Fibroblast of the aortic adventitia (primary cell): ENCODE results near the gene RNPS1. TPM values are rescaled to one million over a fixed set of nuclear protein-coding genes. Genes with fewer than 3 reads are reported as not detected.

Source experiments
- DNase-seq: peaks from one replicate; pipeline ENCODE4 v3.0.0-alpha.2; 2010; ENCODE audit warnings: low read depth
- H3K4me3 ChIP-seq: 2 replicates; pipeline ENCODE4 v1.5.1; 2011; ENCODE audit warnings: low read depth, mild to moderate bottlenecking, control low read depth, low read length, moderate library complexity
- total RNA-seq: library from RNA; depleted of rRNA; stranded (reverse); fragments of >200 nt; gene quantifications from 2 replicates; pipeline ENCODE4 v1.2.3, GENCODE V29; 2012; ENCODE audit warnings: low replicate concordance
- TF ChIP-seq, protein P1 (sequence below): IDR thresholded peaks from 2 replicates; pipeline ENCODE4 v1.5.1; 2011; ENCODE audit warnings: mild to moderate bottlenecking, low read length, control low read depth, inconsistent platforms; ENCODE audit not compliant: insufficient read depth

The RNPS1 gene
- total RNA-seq, 1 donor, result 94.7 TPM

DNA sequence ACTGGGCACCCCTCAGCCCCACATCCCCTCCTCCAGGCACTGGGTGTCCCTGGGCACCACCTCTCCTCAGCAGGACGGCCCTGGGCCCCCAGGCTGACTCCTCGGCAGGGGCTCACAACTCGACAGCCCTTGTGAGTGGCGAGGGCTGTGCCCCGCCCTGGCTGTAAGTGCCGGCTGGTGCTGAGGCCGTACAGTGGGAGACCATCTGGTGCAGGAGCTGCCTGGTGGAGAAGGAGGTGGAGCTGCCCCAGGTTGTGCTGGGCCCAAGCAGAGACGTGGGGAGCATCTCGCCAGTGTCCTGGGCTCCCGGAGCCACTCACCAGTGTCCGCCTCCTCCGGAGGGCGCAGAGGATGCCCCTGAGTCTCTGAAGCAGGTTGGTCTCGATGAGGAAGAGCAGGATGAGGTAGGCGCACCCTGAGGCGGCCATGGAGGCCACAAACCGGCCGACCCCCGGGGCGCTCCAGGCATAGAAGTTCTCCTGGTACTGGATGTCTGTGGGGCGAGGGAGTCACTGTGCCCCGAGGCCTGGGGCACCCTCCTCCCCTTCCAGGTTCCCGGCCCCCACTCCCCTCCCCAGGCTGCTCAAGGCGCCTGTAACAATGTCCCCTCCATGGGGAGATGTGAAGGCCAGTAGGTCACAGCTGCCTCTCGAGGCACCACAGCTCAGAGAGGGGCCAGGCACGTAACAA lies 15.1 kb upstream of the RNPS1 start:
- no peak overlapping the region for H3K4me3 ChIP-seq
- no peak for DNase-seq
- TF ChIP-seq, protein P1, sequence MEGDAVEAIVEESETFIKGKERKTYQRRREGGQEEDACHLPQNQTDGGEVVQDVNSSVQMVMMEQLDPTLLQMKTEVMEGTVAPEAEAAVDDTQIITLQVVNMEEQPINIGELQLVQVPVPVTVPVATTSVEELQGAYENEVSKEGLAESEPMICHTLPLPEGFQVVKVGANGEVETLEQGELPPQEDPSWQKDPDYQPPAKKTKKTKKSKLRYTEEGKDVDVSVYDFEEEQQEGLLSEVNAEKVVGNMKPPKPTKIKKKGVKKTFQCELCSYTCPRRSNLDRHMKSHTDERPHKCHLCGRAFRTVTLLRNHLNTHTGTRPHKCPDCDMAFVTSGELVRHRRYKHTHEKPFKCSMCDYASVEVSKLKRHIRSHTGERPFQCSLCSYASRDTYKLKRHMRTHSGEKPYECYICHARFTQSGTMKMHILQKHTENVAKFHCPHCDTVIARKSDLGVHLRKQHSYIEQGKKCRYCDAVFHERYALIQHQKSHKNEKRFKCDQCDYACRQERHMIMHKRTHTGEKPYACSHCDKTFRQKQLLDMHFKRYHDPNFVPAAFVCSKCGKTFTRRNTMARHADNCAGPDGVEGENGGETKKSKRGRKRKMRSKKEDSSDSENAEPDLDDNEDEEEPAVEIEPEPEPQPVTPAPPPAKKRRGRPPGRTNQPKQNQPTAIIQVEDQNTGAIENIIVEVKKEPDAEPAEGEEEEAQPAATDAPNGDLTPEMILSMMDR, result no peak

DNA sequence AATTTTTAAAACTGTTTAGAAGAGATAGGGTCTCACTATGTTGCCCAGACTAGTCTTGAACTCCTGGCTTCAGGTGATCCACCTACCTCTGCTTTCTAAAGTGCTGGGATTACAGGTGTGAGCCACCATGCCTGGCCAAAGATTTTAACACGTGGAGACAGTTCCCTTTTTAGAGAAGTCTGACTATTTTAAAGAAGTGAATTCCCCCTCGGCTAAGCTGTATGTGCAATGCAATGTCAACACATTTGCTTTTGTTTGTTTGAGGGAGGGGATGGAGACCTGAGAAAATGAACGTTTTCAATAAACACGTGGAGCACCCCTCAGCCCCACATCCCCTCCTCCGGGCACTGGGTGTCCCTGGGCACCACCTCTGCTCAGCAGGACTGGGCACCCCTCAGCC lies 14.3 kb upstream of the RNPS1 start:
- TF ChIP-seq, protein P1, result no peak
- no peak for DNase-seq
- no peak overlapping the region for H3K4me3 ChIP-seq

DNA sequence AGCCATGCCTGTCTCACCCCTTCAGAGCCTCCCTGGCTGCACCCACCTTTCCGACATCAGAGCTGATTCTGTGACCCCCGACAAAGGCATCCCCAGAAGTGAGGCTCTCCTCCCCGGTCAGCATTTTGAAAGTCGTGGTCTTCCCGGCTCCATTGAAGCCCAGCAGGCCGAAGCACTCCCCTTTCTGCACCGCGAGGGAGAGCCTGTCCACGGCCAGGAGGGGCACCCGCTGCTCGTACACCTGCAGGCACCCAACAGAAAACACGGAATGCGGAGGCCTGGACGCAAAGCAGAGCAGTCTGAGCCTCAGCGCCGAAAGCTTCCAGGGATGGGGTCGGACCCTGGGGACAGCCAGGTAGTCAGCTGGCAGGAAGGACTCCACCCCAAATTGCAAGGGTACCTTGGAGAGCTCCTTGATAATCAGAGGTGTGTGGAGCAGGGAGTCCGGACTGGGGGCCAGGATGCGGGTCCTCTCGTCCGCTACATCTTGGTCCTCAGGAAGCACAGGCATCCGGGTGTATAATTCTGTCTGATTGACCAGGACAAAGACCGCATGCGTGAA lies 13.1 kb upstream of the RNPS1 start:
- DNase-seq, result no peak
- TF ChIP-seq, protein P1, result no peak
- H3K4me3 ChIP-seq, result no peak overlapping the region

DNA sequence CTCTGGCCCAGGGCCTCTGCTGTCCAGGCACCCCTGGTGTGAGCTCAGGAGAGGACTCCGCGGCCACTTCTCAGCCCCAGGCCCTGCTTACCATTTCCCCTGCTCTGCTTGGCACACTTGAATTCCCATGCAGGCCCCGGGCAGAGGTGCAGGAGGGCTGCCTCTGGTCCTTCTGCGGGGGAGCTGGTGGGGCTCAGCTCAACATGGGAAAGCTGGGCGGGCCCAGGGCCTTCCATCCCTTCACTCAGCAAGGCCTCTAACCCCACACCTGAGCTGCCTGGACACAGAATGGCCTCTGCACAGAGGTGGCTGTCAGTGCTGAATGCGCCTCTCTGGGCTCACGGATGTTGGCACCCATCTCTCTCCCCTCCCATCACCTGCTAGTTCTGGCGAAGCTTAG lies 12.5 kb upstream of the RNPS1 start:
- TF ChIP-seq, protein P1, result no peak
- DNase-seq, result no peak
- H3K4me3 ChIP-seq, result no peak overlapping the region

DNA sequence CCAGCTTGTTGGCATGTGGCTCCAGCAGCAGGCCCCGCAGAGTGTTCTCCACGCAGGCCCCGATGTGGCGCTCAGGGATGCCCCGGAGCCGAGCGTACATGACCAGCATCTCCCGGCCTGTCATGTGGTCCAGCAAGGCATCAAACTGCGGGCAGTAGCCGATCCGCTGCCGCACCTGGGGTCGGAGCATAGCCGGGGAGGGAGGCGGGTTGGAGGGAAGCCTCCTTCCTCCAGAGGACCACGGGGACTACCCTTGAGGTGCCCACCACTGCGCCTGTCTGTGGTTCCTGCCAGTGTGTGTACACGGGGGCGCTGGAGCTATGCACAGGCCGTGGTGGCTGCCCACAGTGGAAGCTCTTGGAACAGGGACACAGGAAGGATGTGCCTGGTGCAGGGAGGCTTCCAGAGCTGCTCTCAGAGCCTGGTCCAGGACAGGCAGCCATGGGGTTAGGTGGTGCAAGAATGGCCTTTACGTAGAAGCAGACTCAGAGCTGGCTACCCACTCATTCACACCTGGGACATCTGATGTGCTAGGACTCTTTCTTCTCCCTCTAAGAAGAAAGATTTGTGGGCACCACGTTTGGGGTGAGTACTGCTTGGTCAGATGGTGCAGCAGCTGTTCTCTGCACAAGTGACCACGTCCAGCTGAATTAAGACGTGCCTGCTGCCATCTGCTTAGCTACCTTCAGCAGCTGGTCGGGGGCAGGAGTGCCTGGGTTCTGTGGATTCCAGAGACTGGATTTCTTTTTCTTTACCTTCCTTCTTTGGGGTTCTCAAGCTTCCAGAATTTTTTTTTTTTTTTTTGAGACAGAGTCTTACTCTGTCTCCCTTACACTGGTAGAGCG lies 11.3 kb upstream of the RNPS1 start:
- no peak for DNase-seq
- no peak overlapping the region for H3K4me3 ChIP-seq
- TF ChIP-seq, protein P1, result no peak

DNA sequence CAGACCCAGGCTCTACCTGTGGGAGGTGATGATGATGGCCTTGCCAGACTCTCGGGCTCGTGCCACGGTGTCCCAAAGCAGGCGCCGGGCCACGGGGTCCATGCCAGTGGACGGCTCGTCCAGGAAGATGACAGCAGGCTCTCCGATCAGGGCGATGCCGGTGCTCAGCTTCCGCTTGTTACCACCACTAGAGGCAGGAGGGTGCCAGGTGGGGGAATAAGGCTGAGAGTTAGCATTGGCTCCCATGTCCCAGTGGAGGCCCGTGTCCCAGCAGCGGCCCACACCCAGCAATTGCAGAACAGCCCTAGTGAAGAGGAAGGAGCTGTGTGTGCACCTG lies 10.3 kb upstream of the RNPS1 start:
- TF ChIP-seq, protein P1, result no peak
- H3K4me3 ChIP-seq, result no peak overlapping the region
- no peak for DNase-seq
